Measurements from ENCODE around the gene NR2E3.

DNA sequence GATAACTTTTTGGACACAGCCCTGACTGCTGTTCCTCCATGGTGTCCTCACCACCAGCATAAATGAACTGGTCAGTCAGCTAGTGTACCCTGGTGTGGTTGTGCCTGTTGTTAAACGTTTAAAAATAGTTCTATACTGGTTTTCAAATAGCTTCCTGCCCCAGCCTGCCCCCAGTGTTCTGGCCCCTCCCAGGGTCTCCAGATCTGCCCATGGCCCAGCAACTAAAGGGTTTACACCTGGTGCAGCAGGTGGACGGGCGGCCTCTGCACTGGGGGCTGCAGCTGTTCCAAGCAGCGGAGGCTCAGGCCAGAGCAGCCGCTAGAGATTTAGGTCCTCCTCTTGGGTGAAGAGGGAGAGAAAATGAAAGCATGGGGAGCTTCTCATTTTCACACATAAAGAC is 6.1 kb upstream of the NR2E3 start:
- TF ChIP-seq, protein P1, sequence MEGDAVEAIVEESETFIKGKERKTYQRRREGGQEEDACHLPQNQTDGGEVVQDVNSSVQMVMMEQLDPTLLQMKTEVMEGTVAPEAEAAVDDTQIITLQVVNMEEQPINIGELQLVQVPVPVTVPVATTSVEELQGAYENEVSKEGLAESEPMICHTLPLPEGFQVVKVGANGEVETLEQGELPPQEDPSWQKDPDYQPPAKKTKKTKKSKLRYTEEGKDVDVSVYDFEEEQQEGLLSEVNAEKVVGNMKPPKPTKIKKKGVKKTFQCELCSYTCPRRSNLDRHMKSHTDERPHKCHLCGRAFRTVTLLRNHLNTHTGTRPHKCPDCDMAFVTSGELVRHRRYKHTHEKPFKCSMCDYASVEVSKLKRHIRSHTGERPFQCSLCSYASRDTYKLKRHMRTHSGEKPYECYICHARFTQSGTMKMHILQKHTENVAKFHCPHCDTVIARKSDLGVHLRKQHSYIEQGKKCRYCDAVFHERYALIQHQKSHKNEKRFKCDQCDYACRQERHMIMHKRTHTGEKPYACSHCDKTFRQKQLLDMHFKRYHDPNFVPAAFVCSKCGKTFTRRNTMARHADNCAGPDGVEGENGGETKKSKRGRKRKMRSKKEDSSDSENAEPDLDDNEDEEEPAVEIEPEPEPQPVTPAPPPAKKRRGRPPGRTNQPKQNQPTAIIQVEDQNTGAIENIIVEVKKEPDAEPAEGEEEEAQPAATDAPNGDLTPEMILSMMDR (IDR thresholded peaks at IDR 0.05): no peak
- TF ChIP-seq POLR2A (IDR thresholded peaks at IDR 0.05): no peak

All from heart left ventricle (tissue), 13 donors.